ENCODE measurements around the gene SZRD1. TPM values are rescaled to one million over a fixed set of nuclear protein-coding genes. Genes with fewer than 3 reads are reported as not detected.
"Not testable (repeated sequence)": the region's sequence is repeated elsewhere in the genome, so short reads cannot be mapped to it uniquely, and the experiment has no call there.

SZRD1 gene
- polyA plus RNA-seq (ENCODE audit: insufficient read depth in 1 of 5, insufficient read length in 5 of 5, low replicate concordance in 1 of 5), result 100 to 1,000 TPM in 1 of 5 donors, 10 to 100 TPM in 4; 77.4 to 103 (median 83.0) TPM
- long read RNA-seq, donor 1, transcript SZRD1-201 (4 exons, 3,636 nt), result minor isoform, 11 of 73 reads
- long read RNA-seq, donor 1, transcript SZRD1-202 (3 exons, 3,447 nt), result major isoform, 19 of 73 reads
- long read RNA-seq, donor 1, transcript SZRD1-210 (3 exons, 3,401 nt), result minor isoform, 13 of 73 reads
- long read RNA-seq, donor 1, partial matches to known transcripts, result 27 of 73 reads
- long read RNA-seq, donor 1, other reads (novel, unspliced or antisense), result 0 of 73 reads
- long read RNA-seq, donor 2, transcript SZRD1-202 (3 exons, 3,447 nt), result major isoform, 11 of 63 reads
- long read RNA-seq, donor 2, transcript SZRD1-210 (3 exons, 3,401 nt), result minor isoform, 8 of 63 reads
- long read RNA-seq, donor 2, partial matches to known transcripts, result 40 of 63 reads
- long read RNA-seq, donor 2, other reads (novel, unspliced or antisense), result 0 of 63 reads
- long read RNA-seq, donor 3, transcript SZRD1-210 (3 exons, 3,401 nt), result major isoform, 14 of 45 reads
- long read RNA-seq, donor 3, transcript SZRD1-201 (4 exons, 3,636 nt), result minor isoform, 6 of 45 reads
- long read RNA-seq, donor 3, transcript SZRD1-202 (3 exons, 3,447 nt), result minor isoform, 7 of 45 reads
- long read RNA-seq, donor 3, partial matches to known transcripts, result 16 of 45 reads
- long read RNA-seq, donor 3, other reads (novel, unspliced or antisense), result 0 of 45 reads
- long read RNA-seq, donor 4, transcript SZRD1-202 (3 exons, 3,447 nt), result major isoform, 8 of 103 reads
- long read RNA-seq, donor 4, transcript SZRD1-210 (3 exons, 3,401 nt), result minor isoform, 5 of 103 reads
- long read RNA-seq, donor 4, transcript SZRD1-203 (4 exons, 892 nt), result minor isoform, 6 of 103 reads
- long read RNA-seq, donor 4, transcript SZRD1-201 (4 exons, 3,636 nt), result minor isoform, 6 of 103 reads
- long read RNA-seq, donor 4, partial matches to known transcripts, result 78 of 103 reads
- long read RNA-seq, donor 4, other reads (novel, unspliced or antisense), result 0 of 103 reads
- long read RNA-seq, donor 5, transcript SZRD1-203 (4 exons, 892 nt), result minor isoform, 6 of 77 reads
- long read RNA-seq, donor 5, transcript SZRD1-202 (3 exons, 3,447 nt), result minor isoform, 18 of 77 reads
- long read RNA-seq, donor 5, transcript SZRD1-210 (3 exons, 3,401 nt), result major isoform, 20 of 77 reads
- long read RNA-seq, donor 5, transcript SZRD1-201 (4 exons, 3,636 nt), result minor isoform, 10 of 77 reads
- long read RNA-seq, donor 5, partial matches to known transcripts, result 23 of 77 reads
- long read RNA-seq, donor 5, other reads (novel, unspliced or antisense), result 0 of 77 reads
- long read RNA-seq, donor 6, transcript SZRD1-202 (3 exons, 3,447 nt), result major isoform, 27 of 77 reads
- long read RNA-seq, donor 6, transcript SZRD1-210 (3 exons, 3,401 nt), result minor isoform, 12 of 77 reads
- long read RNA-seq, donor 6, transcript SZRD1-201 (4 exons, 3,636 nt), result minor isoform, 5 of 77 reads
- long read RNA-seq, donor 6, transcript SZRD1-203 (4 exons, 892 nt), result minor isoform, 12 of 77 reads
- long read RNA-seq, donor 6, partial matches to known transcripts, result 21 of 77 reads
- long read RNA-seq, donor 6, other reads (novel, unspliced or antisense), result 0 of 77 reads
- long read RNA-seq, donor 7, transcript SZRD1-210 (3 exons, 3,401 nt), result major isoform, 40 of 138 reads
- long read RNA-seq, donor 7, transcript SZRD1-203 (4 exons, 892 nt), result minor isoform, 9 of 138 reads
- long read RNA-seq, donor 7, transcript SZRD1-202 (3 exons, 3,447 nt), result minor isoform, 35 of 138 reads
- long read RNA-seq, donor 7, transcript SZRD1-201 (4 exons, 3,636 nt), result minor isoform, 21 of 138 reads
- long read RNA-seq, donor 7, partial matches to known transcripts, result 33 of 138 reads
- long read RNA-seq, donor 7, other reads (novel, unspliced or antisense), result 0 of 138 reads
- long read RNA-seq, donor 8, transcript SZRD1-210 (3 exons, 3,401 nt), result major isoform, 5 of 19 reads
- long read RNA-seq, donor 8, partial matches to known transcripts, result 7 of 19 reads
- long read RNA-seq, donor 8, other reads (novel, unspliced or antisense), result 0 of 19 reads

GRCh38 chr1:16366722-16367257 lies at the start of gene SZRD1:
Gene SZRD1 (plus strand): TSS chr1:16367242. CDS start chr1:16367258, 16 bp downstream.
- DNase-seq, result peak; percentile 99 to 100

GRCh38 chr1:16318555-16318954 lies 48.5 kb upstream of the SZRD1 start:
- peak; percentile 4 to 23 for DNase-seq

- no peak for DNase-seq
These were observed 45.7 kb upstream of the SZRD1 start for GRCh38 chr1:16321176-16321867.

- DNase-seq, result no peak
These were observed 42.6 kb upstream of the SZRD1 start for GRCh38 chr1:16324456-16324890.

GRCh38 chr1:16326833-16327404 lies 40.1 kb upstream of the SZRD1 start:
- DNase-seq, result no peak

- DNase-seq, result no peak
These were observed 32.2 kb upstream of the SZRD1 start for GRCh38 chr1:16334655-16335340.

- no peak for DNase-seq
These were observed 28.1 kb upstream of the SZRD1 start for GRCh38 chr1:16338961-16339360.

- DNase-seq, result no peak
These were observed 26.4 kb upstream of the SZRD1 start for GRCh38 chr1:16340673-16341072.

- DNase-seq, result no peak
These were observed 24.5 kb upstream of the SZRD1 start for GRCh38 chr1:16342331-16343062.

- DNase-seq, result not testable (repeated sequence)
These were observed 23.8 kb upstream of the SZRD1 start for GRCh38 chr1:16343276-16343675.

- no peak for DNase-seq
These were observed 18.4 kb upstream of the SZRD1 start for GRCh38 chr1:16348414-16349182.

GRCh38 chr1:16349847-16350406 lies 17.1 kb upstream of the SZRD1 start:
- no peak for DNase-seq

- peak; percentile 26 to 34 for DNase-seq
These were observed 15.5 kb upstream of the SZRD1 start for GRCh38 chr1:16351456-16351993.

- peak; percentile 95 to 96 for DNase-seq
These were observed 14.8 kb upstream of the SZRD1 start, which contains the start of gene FBXO42 for GRCh38 chr1:16351994-16352841. Gene FBXO42 (minus strand): TSS chr1:16352480. CDS start chr1:16315418, 37,062 bp downstream.
